NCI-H128 (cell line): ENCODE measurements around the gene UBXN7.
"Not testable (repeated sequence)": the region's sequence is repeated elsewhere in the genome, so short reads cannot be mapped to it uniquely, and the experiment has no call there.

Source experiments
- DNase-seq: peaks from one replicate; lab custom pipeline; 2025; ENCODE audit not compliant: unreplicated experiment; lab: John Stamatoyannopoulos, UW

The UBXN7 gene

GRCh38 chr3:196317687-196318467 is 114.3 kb downstream of the UBXN7 start, which contains the start of gene DYNLT2B:
TSS of gene DYNLT2B (minus strand) at chr3:196318240. CDS start at chr3:196318152, 88 bp downstream.
- DNase-seq, result peak; percentile 81

GRCh38 chr3:196316799-196317686 is 115.2 kb downstream of the UBXN7 start:
- DNase-seq, result not testable (repeated sequence)

GRCh38 chr3:196315821-196316220 is 116.4 kb downstream of the UBXN7 start:
- no peak for DNase-seq

GRCh38 chr3:196314597-196314996 is 117.6 kb downstream of the UBXN7 start:
- DNase-seq, result no peak

GRCh38 chr3:196314086-196314485 is 118.1 kb downstream of the UBXN7 start:
- DNase-seq, result not testable (repeated sequence)

- DNase-seq, result not testable (repeated sequence)
Observed at GRCh38 chr3:196302960-196303359, 129.3 kb downstream of the UBXN7 start.

GRCh38 chr3:196302551-196302950 is 129.7 kb downstream of the UBXN7 start:
- not testable (repeated sequence) for DNase-seq

GRCh38 chr3:196298521-196298920 is 133.7 kb downstream of the UBXN7 start:
- no peak for DNase-seq
